Lung (tissue), 12 donors: ENCODE results near the gene CCDC73. TPM values are rescaled to one million over a fixed set of nuclear protein-coding genes. Genes with fewer than 3 reads are reported as not detected.
"Not testable (repeated sequence)": the region's sequence is repeated elsewhere in the genome, so short reads cannot be mapped to it uniquely, and the experiment has no call there.

ENCODE experiments used
- ATAC-seq: fragments of 200-7000 bp; cut with Tn5 transposase; one replicate; pipeline ENCODE4 v1.9.1; 2020; ENCODE audit warnings: moderate number of reproducible peaks; ENCODE audit not compliant: insufficient read depth, low FRiP score
- DNase-seq, 3 donors: peaks; one replicate each; pipeline ENCODE4 v3.0.0-alpha.2; 2013 to 2017
- H3K27ac ChIP-seq, 2 donors: one replicate each; pipeline ENCODE4 v1.5.1; 2013; ENCODE audit warnings: mild to moderate bottlenecking in 2 of 2, moderate library complexity in 2 of 2, control low read depth in 1 of 2, inconsistent platforms in 1 of 2, low read depth in 1 of 2, low read length in 1 of 2
- H3K27me3 ChIP-seq, 3 donors: one replicate each; pipeline ENCODE4 v1.5.1; 2013; ENCODE audit warnings: low read length in 2 of 3; ENCODE audit not compliant: control insufficient read depth in 3 of 3, insufficient read depth in 3 of 3
- H3K36me3 ChIP-seq, 4 donors: one replicate each; pipeline ENCODE4 v1.5.1; 2013; ENCODE audit warnings: low read length in 4 of 4, mild to moderate bottlenecking in 1 of 4, moderate library complexity in 1 of 4; ENCODE audit not compliant: control insufficient read depth in 4 of 4, insufficient read depth in 4 of 4
- H3K4me1 ChIP-seq, 5 donors: one replicate each; pipeline ENCODE4 v1.5.1; 2013; ENCODE audit warnings: low read length in 5 of 5, mild to moderate bottlenecking in 2 of 5, moderate library complexity in 1 of 5; ENCODE audit not compliant: control insufficient read depth in 5 of 5, insufficient read depth in 5 of 5
- H3K4me3 ChIP-seq: one replicate; pipeline ENCODE4 v1.5.1; 2013; ENCODE audit warnings: mild to moderate bottlenecking, control low read depth, moderate library complexity
- H3K9ac ChIP-seq, 2 donors: one replicate each; pipeline ENCODE4 v1.5.1; 2013; ENCODE audit warnings: low read length in 2 of 2, control low read depth in 1 of 2; ENCODE audit not compliant: insufficient read depth in 1 of 2
- H3K9me3 ChIP-seq, 4 donors: one replicate each; pipeline ENCODE4 v1.5.1; 2013; ENCODE audit warnings: low read length in 3 of 4, mild to moderate bottlenecking in 1 of 4, moderate library complexity in 1 of 4; ENCODE audit not compliant: control insufficient read depth in 4 of 4, insufficient read depth in 3 of 4
- WGBS, 2 donors: extraction: QIAGEN DNeasy Blood & Tissue Kit; methylation state at CpG; one replicate each; pipeline ENCODE4 v1.1.7; 2013; 5-methylcytosine and 5-hydroxymethylcytosine counted together
- polyA plus RNA-seq, 2 donors: library from polyadenylated mRNA; stranded (reverse); fragments of 200-250 nt; gene quantifications; one replicate each; pipeline ENCODE4 v1.2.1, GENCODE V29; 2013
- total RNA-seq, 2 donors: library from RNA; depleted of rRNA in 1 of 2; stranded (reverse); fragments of >200 nt in 1 of 2; gene quantifications; one replicate each; pipeline ENCODE4 v1.2.1, GENCODE V29; 2014 to 2021
- TF ChIP-seq, protein P1 (sequence below): IDR thresholded peaks from 2 replicates; pipeline ENCODE4 v1.5.1; 2012; ENCODE audit warnings: mild to moderate bottlenecking; ENCODE audit errors: control extremely low read depth, extremely low read depth
- donor health status: control.
- donor health status: control.
- donor health status: Bipolar disorder and iron deficiency.
- donor health status: healthy.
- donor health status: DM: yes; HTN: yes; CAD: no.

Gene CCDC73
- total and polyA plus RNA-seq, 4 donors: 0.03 to 0.17 (median 0.10) TPM

DNA sequence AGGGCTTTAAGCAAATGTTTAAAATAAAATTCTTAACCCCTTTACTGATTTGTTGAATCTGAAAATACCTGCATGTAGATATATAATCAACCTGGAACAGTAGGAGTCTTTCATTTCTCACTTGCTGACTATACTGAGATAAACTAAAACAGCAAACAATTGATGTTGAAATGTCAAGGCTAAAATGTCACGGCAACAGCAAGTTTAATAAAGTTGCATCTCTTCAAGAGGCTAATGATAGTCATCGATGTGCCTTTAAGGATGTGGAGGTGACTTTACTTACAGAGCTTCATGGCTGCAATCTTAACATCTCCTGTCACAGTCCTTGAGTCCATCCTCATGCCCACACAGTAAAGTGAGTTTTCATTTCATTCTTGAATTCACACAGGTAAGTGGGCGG is 31.7 kb upstream of the CCDC73 start:
- 79 to 80% methylated on average over 3 of the region's 3 CpGs for WGBS, 2 donors
- Histone ChIP-seq H3K4me3 (no peak overlapping the region), H3K9me3 (no peaks in the 10 kb centered on the region), H3K9ac (no peak overlapping the region), H3K27me3 (peaks cover 0 to 8% (median 5%) of the 10 kb centered on the region in 3 donors), H3K4me1 (peaks cover 0 to 13% (median 0%) of the 10 kb centered on the region in 5 donors), H3K36me3 (no peaks in the 10 kb centered on the region), H3K27ac (no peak overlapping the region)
- no peak for DNase-seq
- ATAC-seq: no peak
- TF ChIP-seq, protein P1, sequence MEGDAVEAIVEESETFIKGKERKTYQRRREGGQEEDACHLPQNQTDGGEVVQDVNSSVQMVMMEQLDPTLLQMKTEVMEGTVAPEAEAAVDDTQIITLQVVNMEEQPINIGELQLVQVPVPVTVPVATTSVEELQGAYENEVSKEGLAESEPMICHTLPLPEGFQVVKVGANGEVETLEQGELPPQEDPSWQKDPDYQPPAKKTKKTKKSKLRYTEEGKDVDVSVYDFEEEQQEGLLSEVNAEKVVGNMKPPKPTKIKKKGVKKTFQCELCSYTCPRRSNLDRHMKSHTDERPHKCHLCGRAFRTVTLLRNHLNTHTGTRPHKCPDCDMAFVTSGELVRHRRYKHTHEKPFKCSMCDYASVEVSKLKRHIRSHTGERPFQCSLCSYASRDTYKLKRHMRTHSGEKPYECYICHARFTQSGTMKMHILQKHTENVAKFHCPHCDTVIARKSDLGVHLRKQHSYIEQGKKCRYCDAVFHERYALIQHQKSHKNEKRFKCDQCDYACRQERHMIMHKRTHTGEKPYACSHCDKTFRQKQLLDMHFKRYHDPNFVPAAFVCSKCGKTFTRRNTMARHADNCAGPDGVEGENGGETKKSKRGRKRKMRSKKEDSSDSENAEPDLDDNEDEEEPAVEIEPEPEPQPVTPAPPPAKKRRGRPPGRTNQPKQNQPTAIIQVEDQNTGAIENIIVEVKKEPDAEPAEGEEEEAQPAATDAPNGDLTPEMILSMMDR: no peak

DNA sequence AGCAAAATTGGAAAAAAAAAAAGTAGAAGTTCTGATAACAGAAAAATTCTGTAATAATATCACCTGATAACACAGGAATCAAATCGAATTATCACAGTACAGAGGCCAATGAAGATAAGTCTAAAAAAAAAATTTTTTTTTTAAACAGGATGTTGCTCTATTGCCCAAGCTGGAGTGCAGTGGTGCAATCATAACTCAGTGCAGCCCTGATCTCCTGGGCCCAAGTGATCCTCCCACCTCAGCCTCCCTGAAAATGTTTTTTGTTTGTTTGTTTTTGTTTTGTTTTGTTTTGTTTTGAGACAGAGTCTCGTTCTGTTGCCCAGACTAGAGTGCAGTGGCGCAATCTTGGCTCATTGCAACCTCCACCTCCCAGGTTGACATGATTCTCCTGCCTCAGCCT is 29.2 kb upstream of the CCDC73 start:
- H3K4me1 ChIP-seq, H3K27ac ChIP-seq, H3K9me3 ChIP-seq, H3K36me3 ChIP-seq, DNase-seq, ATAC-seq, H3K27me3 ChIP-seq, H3K4me3 ChIP-seq, H3K9ac ChIP-seq: not testable (repeated sequence)
- 53 to 71% methylated on average over 3 of the region's 3 CpGs for WGBS, 2 donors

DNA sequence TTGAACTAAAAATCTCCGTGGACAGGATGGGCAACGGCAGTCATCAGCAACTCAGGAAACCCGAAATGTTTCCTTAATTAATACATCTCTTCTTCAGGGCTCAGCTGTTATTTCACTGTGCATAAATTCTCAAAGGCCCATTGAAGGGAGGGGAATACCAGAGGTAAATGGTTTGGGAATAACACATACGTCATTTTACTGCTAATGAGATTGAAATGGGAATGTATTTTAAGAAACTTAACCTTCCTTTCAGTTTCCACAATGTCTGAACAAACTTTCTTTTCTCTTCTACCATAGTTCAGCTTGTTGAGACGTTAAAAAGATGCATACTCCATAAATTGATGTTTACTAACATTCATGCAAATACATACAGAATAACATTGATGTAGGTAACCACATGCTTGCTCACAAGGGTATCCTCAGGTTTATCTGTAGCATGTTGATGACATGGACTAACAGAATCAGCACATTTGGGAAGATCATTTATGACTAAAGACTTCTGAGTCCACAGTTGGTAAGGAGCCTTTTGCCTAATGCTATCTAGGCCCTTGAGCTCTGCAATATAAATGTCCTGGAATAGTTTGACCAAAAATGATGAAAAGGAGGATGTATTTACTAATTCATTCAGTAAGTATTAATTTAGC is 27.6 kb upstream of the CCDC73 start:
- TF ChIP-seq, protein P1: no peak
- H3K36me3 ChIP-seq: no peaks in the 10 kb centered on the region
- H3K4me3 ChIP-seq: no peak overlapping the region
- no peak overlapping the region for H3K27ac ChIP-seq
- 48 to 58% methylated on average over 5 of the region's 5 CpGs for WGBS, 2 donors
- no peak for ATAC-seq
- no peak overlapping the region for H3K9ac ChIP-seq
- no peak for DNase-seq
- H3K9me3 ChIP-seq: no peaks in the 10 kb centered on the region
- H3K4me1 ChIP-seq: no peaks in the 10 kb centered on the region
- H3K27me3 ChIP-seq: peaks cover 0 to 1% (median 0%) of the 10 kb centered on the region in 3 donors

DNA sequence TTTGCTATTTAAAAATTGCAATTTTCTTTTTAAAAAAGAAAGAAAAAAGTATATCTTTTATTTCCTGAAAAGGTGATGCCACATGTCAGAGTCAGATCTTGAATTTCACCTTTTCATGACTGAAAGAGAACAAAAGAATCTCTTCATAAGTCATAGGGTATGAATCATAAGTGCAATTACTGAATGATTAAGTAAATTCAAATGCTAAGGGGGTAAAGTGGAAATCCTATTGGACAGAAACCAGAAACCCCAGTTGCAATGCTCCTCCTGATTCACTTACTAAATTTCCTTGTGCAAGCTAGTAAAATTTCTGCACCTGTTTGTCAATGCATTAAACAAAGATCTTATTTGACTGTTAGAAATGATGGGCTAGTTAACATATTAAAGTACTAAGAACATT is 27.1 kb upstream of the CCDC73 start:
- H3K9ac ChIP-seq: no peak overlapping the region
- DNase-seq (no peak), ATAC-seq (no peak)
- H3K36me3 ChIP-seq: no peaks in the 10 kb centered on the region
- H3K4me1 ChIP-seq: no peaks in the 10 kb centered on the region
- no peak overlapping the region for H3K4me3 ChIP-seq
- peaks cover 0 to 2% (median 0%) of the 10 kb centered on the region in 3 donors for H3K27me3 ChIP-seq
- TF ChIP-seq, protein P1: no peak
- H3K9me3 ChIP-seq: no peaks in the 10 kb centered on the region
- H3K27ac ChIP-seq: no peak overlapping the region
